PC-9 (cell line): ENCODE data around the gene SNAP47. TPM values are rescaled to one million over a fixed set of nuclear protein-coding genes. Genes with fewer than 3 reads are reported as not detected.
A peak's percentile ranks its signal among the peaks of the same experiment; 100 is the strongest.

ENCODE experiments used
- BruUV-seq: library from RNA; stranded (reverse); fragments of 400-500 nt; replicated peaks from 2 replicates; lab custom pipeline; 2021; lab: Mats Ljungman, UMichigan
- CTCF ChIA-PET: fragments of 300-600 bp; sonication (Branson Sonifier 250); formaldehyde crosslinking; loops from one replicate; lab custom pipeline; 2022; ENCODE audit warnings: antibody characterized with exemption; lab: Charles Lee
- POLR2A ChIA-PET: fragments of 300-600 bp; sonication (Branson Sonifier 250); formaldehyde crosslinking; loops from one replicate; lab custom pipeline; 2022; ENCODE audit warnings: antibody characterized with exemption; ENCODE audit not compliant: unreplicated experiment; lab: Charles Lee
- DNase-seq, 2 experiments: peaks; one replicate each; pipeline versions ENCODE4 v3.0.0 to v3.0.0-alpha.2; 2015 to 2022; ENCODE audit warnings: mixed read lengths in 1 of 2
- H2AFZ ChIP-seq: fragments of 200-600 bp; sonication (generic); 2 replicates; pipeline ENCODE4 v1.8.1; 2017; ENCODE audit warnings: antibody characterized with exemption
- H3F3A ChIP-seq: fragments of 200-600 bp; sonication (generic); 2 replicates; pipeline ENCODE4 v1.8.1; 2017; ENCODE audit warnings: antibody characterized with exemption, mild to moderate bottlenecking, low read depth; ENCODE audit not compliant: insufficient read depth
- H3K27ac ChIP-seq: fragments of 200-600 bp; sonication (generic); 2 replicates; pipeline ENCODE4 v1.6.1; 2016; ENCODE audit warnings: mixed run types
- H3K27me3 ChIP-seq: fragments of 200-600 bp; sonication (generic); 2 replicates; pipeline ENCODE4 v1.6.1; 2016; ENCODE audit warnings: low read depth, mixed run types; ENCODE audit not compliant: insufficient read depth
- H3K36me3 ChIP-seq: fragments of 200-600 bp; sonication (generic); 2 replicates; pipeline ENCODE4 v1.6.1; 2016; ENCODE audit warnings: low read depth, mixed run types
- H3K4me1 ChIP-seq: fragments of 200-600 bp; sonication (generic); replicated peaks from 2 replicates; pipeline ENCODE4 v1.6.1; 2016; ENCODE audit warnings: mixed run types; ENCODE audit not compliant: insufficient read depth
- H3K4me2 ChIP-seq: fragments of 200-600 bp; sonication (generic); 2 replicates; pipeline ENCODE4 v1.6.1; 2017; ENCODE audit warnings: mixed run types
- H3K4me3 ChIP-seq: fragments of 200-600 bp; sonication (generic); 2 replicates; pipeline ENCODE4 v1.6.1; 2016; ENCODE audit warnings: mixed run types
- H3K79me2 ChIP-seq: fragments of 200-600 bp; sonication (generic); 2 replicates; pipeline ENCODE4 v1.6.1; 2017; ENCODE audit warnings: low read depth, mixed run types
- H3K9me2 ChIP-seq: fragments of 200-600 bp; sonication (generic); 2 replicates; pipeline ENCODE4 v1.8.1; 2017; ENCODE audit warnings: mild to moderate bottlenecking; ENCODE audit not compliant: insufficient read depth
- H3K9me3 ChIP-seq: fragments of 200-600 bp; sonication (generic); 2 replicates; pipeline ENCODE4 v1.8.1; 2016; ENCODE audit warnings: low read depth; ENCODE audit not compliant: insufficient read depth
- H4K20me1 ChIP-seq: fragments of 200-600 bp; sonication (generic); 2 replicates; pipeline ENCODE4 v1.8.1; 2017; ENCODE audit not compliant: insufficient read depth
- CTCF ChIP-seq: fragments of 200-600 bp; sonication (generic); conservative IDR thresholded peaks from 2 replicates; pipeline ENCODE4 v1.6.1; 2017; ENCODE audit warnings: mixed run types, antibody characterized with exemption, mild to moderate bottlenecking, moderate library complexity
- EZH2 ChIP-seq: fragments of 200-600 bp; sonication (generic); IDR thresholded peaks from 2 replicates; pipeline ENCODE4 v1.8.0; 2017; ENCODE audit warnings: antibody characterized with exemption, low read depth
- intact Hi-C: fragments of 100-400 bp; cut with micrococcal nuclease; formaldehyde crosslinking; loops from one replicate; pipeline ENCODE4 v1.10.0; 2022; ENCODE audit not compliant: unreplicated experiment
- total RNA-seq: library from RNA; stranded (reverse); gene quantifications from 2 replicates; pipeline ENCODE4 v1.2.3, GENCODE V29; 2021

The SNAP47 gene
- total RNA-seq, 1 experiment from 2014 or later, result 70.2 TPM

GRCh38 chr1:227793079-227793947 is 58.1 kb downstream of the SNAP47 start:
- H3K4me3 ChIP-seq, result no peak overlapping the region
- no peaks in the 10 kb centered on the region for H4K20me1 ChIP-seq
- CTCF ChIA-PET, result interaction anchor here (0.5 kb wide), 1 partner anchor 25 kb away, joined by 3 read pairs; no protein-coding TSS in a partner anchor
- no peaks in the 10 kb centered on the region for H3K36me3 ChIP-seq
- BruUV-seq, result no TSS peak
- no peak for DNase-seq
- no peak overlapping the region for H3K4me2 ChIP-seq
- no peaks in the 10 kb centered on the region for H3F3A ChIP-seq
- no peaks in the 10 kb centered on the region for H3K79me2 ChIP-seq
- no peaks in the 10 kb centered on the region for H3K9me3 ChIP-seq
- POLR2A ChIA-PET, result interaction anchor here (0.7 kb wide), 2 partner anchors 27 to 94 kb away, joined by 3 to 6 read pairs; no protein-coding TSS in a partner anchor
- no peaks in the 10 kb centered on the region for H3K27me3 ChIP-seq
- intact Hi-C loops, result no loop called here
- H2AFZ ChIP-seq, result no peak overlapping the region
- H3K4me1 ChIP-seq, result no peaks in the 10 kb centered on the region
- no peak overlapping the region for H3K27ac ChIP-seq
- TF ChIP-seq CTCF (no peak), EZH2 (no peak)
- H3K9me2 ChIP-seq, result no peaks in the 10 kb centered on the region

- Histone ChIP-seq H2AFZ (no peak overlapping the region), H3K9me3 (no peaks in the 10 kb centered on the region), H3K27ac (no peak overlapping the region), H3K9me2 (no peaks in the 10 kb centered on the region), H3K4me3 (no peak overlapping the region), H3K4me1 (no peaks in the 10 kb centered on the region), H3K4me2 (no peak overlapping the region), H3K79me2 (no peaks in the 10 kb centered on the region), H3K36me3 (no peaks in the 10 kb centered on the region), H3K27me3 (no peaks in the 10 kb centered on the region), H4K20me1 (no peaks in the 10 kb centered on the region), H3F3A (no peaks in the 10 kb centered on the region)
- ChIA-PET CTCF (interaction anchor here (1.0 kb wide), 1 partner anchor 210 kb away, joined by 3 read pairs; no protein-coding TSS in a partner anchor), POLR2A (interaction anchor here (0.7 kb wide), 3 partner anchors 28 to 159 kb away, joined by 3 to 8 read pairs (median 6); no protein-coding TSS in a partner anchor)
- intact Hi-C loops, result no loop called here
- no TSS peak for BruUV-seq
- DNase-seq, result peak in 1 of 2 experiments; percentile 54
- no peak for TF ChIP-seq CTCF
- no peak for TF ChIP-seq EZH2
Measured at GRCh38 chr1:227793948-227794816, 58.9 kb downstream of the SNAP47 start.

- no TSS peak for BruUV-seq
- no peak overlapping the region for H3K4me3 ChIP-seq
- no peaks in the 10 kb centered on the region for H3K27me3 ChIP-seq
- H3K27ac ChIP-seq, result no peak overlapping the region
- H3K4me1 ChIP-seq, result no peaks in the 10 kb centered on the region
- no peaks in the 10 kb centered on the region for H3K9me3 ChIP-seq
- no peak overlapping the region for H2AFZ ChIP-seq
- no peaks in the 10 kb centered on the region for H3F3A ChIP-seq
- no peaks in the 10 kb centered on the region for H3K9me2 ChIP-seq
- CTCF ChIA-PET, result interaction anchor here (1.0 kb wide), 1 partner anchor 209 kb away, joined by 3 read pairs; no protein-coding TSS in a partner anchor
- POLR2A ChIA-PET, result interaction anchor here (0.6 to 1.3 kb wide), 2 partner anchors 29 to 101 kb away, joined by 4 to 8 read pairs; no protein-coding TSS in a partner anchor
- H3K36me3 ChIP-seq, result no peaks in the 10 kb centered on the region
- no peaks in the 10 kb centered on the region for H4K20me1 ChIP-seq
- no peaks in the 10 kb centered on the region for H3K79me2 ChIP-seq
- no peak for DNase-seq
- TF ChIP-seq EZH2 (no peak), CTCF (no peak)
- no peak overlapping the region for H3K4me2 ChIP-seq
- intact Hi-C loops, result no loop called here
Measured at GRCh38 chr1:227794817-227795192, 59.6 kb downstream of the SNAP47 start.
